BLaER1 treated with 17β-estradiol and CSF1 and Interleukin-3, amounts not matched to agents 10 nM and 100 nM (cell line): ENCODE measurements around the gene TECTA.

Experiments used
- H3K27ac ChIP-seq, 11 experiments: shearing (Covaris generic); formaldehyde crosslinking; 2 replicates each; pipeline ENCODE4 v1.8.1; 2022
- H3K27me3 ChIP-seq, 11 experiments: shearing (Covaris generic); formaldehyde crosslinking; 2 replicates each; pipeline ENCODE4 v1.8.1; 2022
- H3K36me3 ChIP-seq, 11 experiments: shearing (Covaris generic); formaldehyde crosslinking; 2 replicates each; pipeline ENCODE4 v1.8.1; 2022
- H3K4me1 ChIP-seq, 10 experiments: shearing (Covaris generic); formaldehyde crosslinking; 2 replicates each; pipeline ENCODE4 v1.8.1; 2022
- H3K4me2 ChIP-seq, 11 experiments: shearing (Covaris generic); formaldehyde crosslinking; 2 replicates each; pipeline ENCODE4 v1.8.1; 2022
- H3K4me3 ChIP-seq, 10 experiments: shearing (Covaris generic); formaldehyde crosslinking; 2 replicates each; pipeline ENCODE4 v1.8.1; 2022
- H3K9ac ChIP-seq, 11 experiments: shearing (Covaris generic); formaldehyde crosslinking; 2 replicates each; pipeline ENCODE4 v1.8.1; 2022
- H3K9me3 ChIP-seq, 11 experiments: shearing (Covaris generic); formaldehyde crosslinking; replicated peaks in 1 of 11; 2 replicates each; pipeline ENCODE4 v1.8.1; 2022
- H4K20me1 ChIP-seq, 11 experiments: shearing (Covaris generic); formaldehyde crosslinking; 2 replicates each; pipeline ENCODE4 v1.8.1; 2022
- Cebpa-rat ChIP-seq, 11 experiments: shearing (Covaris generic); IDR thresholded peaks; 2 replicates each; pipeline ENCODE4 v1.8.1; 2022

The TECTA gene

DNA sequence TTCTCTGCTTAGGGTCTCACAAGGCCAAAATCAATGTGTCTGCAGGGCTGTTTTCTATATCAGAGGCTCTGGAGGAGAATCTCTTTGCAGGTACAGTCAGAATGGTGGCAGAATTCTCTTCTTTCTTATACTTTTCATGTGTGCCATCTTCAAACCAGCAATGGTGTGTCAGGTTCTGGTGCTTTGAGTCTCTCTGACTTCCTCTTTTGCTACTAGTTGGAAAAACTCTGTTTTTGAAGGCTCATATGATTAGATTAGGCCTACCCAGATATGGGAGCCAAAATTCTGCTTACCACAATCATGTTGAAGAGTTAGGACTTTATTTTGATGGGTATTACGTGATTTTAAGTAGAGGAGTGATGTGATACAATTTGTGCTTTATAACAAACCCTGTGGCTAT is 18.8 kb upstream of the TECTA start:
- Histone ChIP-seq H3K27me3 (no peaks in the 10 kb centered on the region), H3K4me3 (no peak overlapping the region), H3K9ac (no peak overlapping the region), H3K9me3 (no peaks in the 10 kb centered on the region), H3K36me3 (peaks cover 17 to 78% (median 47%) of the 10 kb centered on the region in 11 experiments; a peak in 21 of 22 replicates), H3K4me1 (no peaks in the 10 kb centered on the region), H3K4me2 (no peak overlapping the region), H4K20me1 (peaks cover 0 to 15% (median 3%) of the 10 kb centered on the region in 11 experiments; a peak in 5 of 22 replicates), H3K27ac (no peak overlapping the region)
- no peak for TF ChIP-seq Cebpa-rat (IDR thresholded peaks at IDR 0.05)

- Histone ChIP-seq H3K27me3 (no peaks in the 10 kb centered on the region), H3K4me2 (no peak overlapping the region), H3K27ac (no peak overlapping the region), H3K9ac (no peak overlapping the region), H3K4me3 (no peak overlapping the region), H4K20me1 (peaks cover 0 to 15% (median 3%) of the 10 kb centered on the region in 11 experiments; a peak in 5 of 22 replicates), H3K4me1 (no peaks in the 10 kb centered on the region), H3K9me3 (no peaks in the 10 kb centered on the region), H3K36me3 (peaks cover 21 to 82% (median 52%) of the 10 kb centered on the region in 11 experiments)
- no peak for TF ChIP-seq Cebpa-rat (IDR thresholded peaks at IDR 0.05)
Measured at GRCh38 chr11:121082670-121083069, 18.4 kb upstream of the TECTA start.

GRCh38 chr11:121086866-121087265 is 14.2 kb upstream of the TECTA start:
- Histone ChIP-seq H3K9ac (no peak overlapping the region), H3K9me3 (no peaks in the 10 kb centered on the region), H3K36me3 (peaks cover 25 to 70% (median 41%) of the 10 kb centered on the region in 11 experiments; a peak in 21 of 22 replicates), H3K4me3 (no peak overlapping the region), H3K27me3 (no peaks in the 10 kb centered on the region), H3K4me2 (no peak overlapping the region), H4K20me1 (peaks cover 0 to 15% (median 0%) of the 10 kb centered on the region in 11 experiments; a peak in 4 of 22 replicates), H3K27ac (no peak overlapping the region), H3K4me1 (peaks cover 0 to 20% (median 0%) of the 10 kb centered on the region in 10 experiments; a peak in 6 of 20 replicates)
- TF ChIP-seq Cebpa-rat (IDR thresholded peaks at IDR 0.05): no peak

GRCh38 chr11:121089566-121089965 is 11.5 kb upstream of the TECTA start:
- Histone ChIP-seq H3K4me1 (peaks cover 0 to 27% (median 0%) of the 10 kb centered on the region in 10 experiments; a peak in 6 of 20 replicates), H3K27me3 (no peaks in the 10 kb centered on the region), H3K9ac (no peak overlapping the region), H3K27ac (no peak overlapping the region), H4K20me1 (no peaks in the 10 kb centered on the region), H3K4me3 (no peak overlapping the region), H3K9me3 (no peaks in the 10 kb centered on the region), H3K36me3 (peaks cover 23 to 55% (median 36%) of the 10 kb centered on the region in 11 experiments; a peak in 21 of 22 replicates), H3K4me2 (no peak overlapping the region)
- no peak for TF ChIP-seq Cebpa-rat (IDR thresholded peaks at IDR 0.05)

GRCh38 chr11:121090145-121090721 is 10.8 kb upstream of the TECTA start:
- H3K36me3 ChIP-seq: peaks cover 23 to 48% (median 32%) of the 10 kb centered on the region in 11 experiments; a peak in 21 of 22 replicates
- peaks cover 0 to 27% (median 0%) of the 10 kb centered on the region in 10 experiments; a peak in 6 of 20 replicates for H3K4me1 ChIP-seq
- TF ChIP-seq Cebpa-rat (IDR thresholded peaks at IDR 0.05): no peak
- H3K9me3 ChIP-seq: no peaks in the 10 kb centered on the region
- H3K9ac ChIP-seq: no peak overlapping the region
- no peak overlapping the region for H3K4me3 ChIP-seq
- H3K27ac ChIP-seq: no peak overlapping the region
- peak overlapping the region in 1 of 11 experiments; percentile 68; a peak in 3 of 22 replicates for H3K4me2 ChIP-seq
- H3K27me3 ChIP-seq: no peaks in the 10 kb centered on the region
- no peaks in the 10 kb centered on the region for H4K20me1 ChIP-seq

DNA sequence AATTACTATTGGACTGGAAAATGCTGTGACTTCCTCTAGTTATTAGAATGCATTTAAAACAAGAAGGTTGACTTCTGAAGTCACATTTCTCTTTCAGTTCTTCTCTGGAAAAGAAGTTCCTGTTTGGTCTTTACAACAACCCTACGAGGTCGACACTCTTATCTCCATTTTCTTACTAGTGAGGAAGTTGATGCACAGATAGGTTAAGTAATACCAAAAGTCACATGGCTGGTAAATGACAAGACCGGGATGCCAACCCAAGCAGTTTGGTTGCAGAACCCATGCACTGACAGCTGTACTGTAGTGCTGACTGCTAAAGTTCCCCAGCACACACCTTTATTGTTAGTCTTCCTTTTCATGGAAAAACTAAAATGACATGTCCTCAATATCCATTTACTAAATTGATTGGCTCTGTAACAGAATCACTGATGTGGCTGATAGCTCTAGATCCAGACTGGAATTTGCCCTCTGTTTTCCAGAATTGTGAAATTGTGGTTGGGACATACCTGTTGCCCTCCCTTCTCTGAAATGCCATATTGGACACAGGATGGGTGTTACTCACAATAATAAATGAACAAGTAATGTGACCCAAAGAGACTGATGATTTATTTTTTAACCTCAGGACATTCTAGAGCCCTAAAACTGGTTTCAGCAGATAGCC is 9.4 kb upstream of the TECTA start:
- H3K4me2 ChIP-seq: peak overlapping the region in 3 of 11 experiments; percentile 43 to 73 (median 68); a peak in 6 of 22 replicates
- H3K4me1 ChIP-seq: peaks cover 0 to 27% (median 0%) of the 10 kb centered on the region in 10 experiments; a peak in 6 of 20 replicates
- H3K27ac ChIP-seq: peak overlapping the region in 3 of 11 experiments; percentile 38 to 47 (median 44); a peak in 5 of 22 replicates
- no peaks in the 10 kb centered on the region for H4K20me1 ChIP-seq
- H3K36me3 ChIP-seq: peaks cover 14 to 35% (median 19%) of the 10 kb centered on the region in 11 experiments; a peak in 21 of 22 replicates
- H3K4me3 ChIP-seq: no peak overlapping the region
- no peaks in the 10 kb centered on the region for H3K27me3 ChIP-seq
- H3K9ac ChIP-seq: no peak overlapping the region
- no peaks in the 10 kb centered on the region for H3K9me3 ChIP-seq
- TF ChIP-seq Cebpa-rat (IDR thresholded peaks at IDR 0.05): no peak

GRCh38 chr11:121095561-121095960 is 5.5 kb upstream of the TECTA start:
- Histone ChIP-seq H4K20me1 (no peaks in the 10 kb centered on the region), H3K4me3 (no peak overlapping the region), H3K9me3 (no peaks in the 10 kb centered on the region), H3K4me2 (no peak overlapping the region), H3K36me3 (no peaks in the 10 kb centered on the region), H3K4me1 (peaks cover 0 to 19% (median 0%) of the 10 kb centered on the region in 10 experiments; a peak in 6 of 20 replicates), H3K27me3 (no peaks in the 10 kb centered on the region), H3K27ac (no peak overlapping the region), H3K9ac (no peak overlapping the region)
- TF ChIP-seq Cebpa-rat (IDR thresholded peaks at IDR 0.05): no peak

DNA sequence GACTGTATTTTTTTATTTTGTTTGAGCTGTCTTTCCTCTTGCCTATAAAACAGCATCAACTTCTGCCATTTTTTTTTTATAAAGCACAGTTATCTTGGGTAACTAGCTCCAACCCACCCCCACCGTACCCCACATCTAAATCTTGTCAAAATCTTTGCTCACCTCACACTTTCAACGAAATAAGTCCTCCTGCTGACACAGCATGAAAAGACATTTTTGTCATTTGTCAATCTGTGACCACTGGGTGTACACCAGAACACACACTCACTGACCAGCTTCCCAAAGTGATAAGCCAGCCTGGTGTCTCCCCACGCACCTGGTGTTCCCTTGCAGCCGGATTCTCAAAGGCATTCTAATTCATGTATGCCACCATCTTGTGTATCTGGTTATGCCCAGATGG is 1.7 kb upstream of the TECTA start:
- no peaks in the 10 kb centered on the region for H3K4me1 ChIP-seq
- TF ChIP-seq Cebpa-rat (IDR thresholded peaks at IDR 0.05): no peak
- no peaks in the 10 kb centered on the region for H4K20me1 ChIP-seq
- H3K4me3 ChIP-seq: no peak overlapping the region
- no peak overlapping the region for H3K27ac ChIP-seq
- H3K4me2 ChIP-seq: no peak overlapping the region
- no peaks in the 10 kb centered on the region for H3K27me3 ChIP-seq
- no peaks in the 10 kb centered on the region for H3K9me3 ChIP-seq
- no peak overlapping the region for H3K9ac ChIP-seq
- H3K36me3 ChIP-seq: no peaks in the 10 kb centered on the region

DNA sequence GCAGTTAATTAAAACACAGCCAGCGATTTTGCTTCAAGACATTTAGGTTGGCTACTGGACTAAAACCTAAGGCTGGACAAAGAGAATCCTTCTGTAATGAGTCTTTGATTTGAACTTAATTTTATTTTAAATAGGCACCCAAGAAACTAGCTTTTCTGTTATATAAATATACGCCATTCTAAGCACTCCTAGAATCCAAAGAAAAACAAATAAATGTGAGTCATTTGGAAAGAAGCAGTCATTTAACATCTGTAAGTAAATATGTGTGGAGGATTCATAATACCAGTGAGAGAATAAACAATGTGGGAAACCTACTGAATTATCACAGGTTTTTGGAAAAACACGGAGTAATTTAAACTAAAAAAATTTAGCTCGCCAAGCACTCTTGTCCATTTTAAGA is 1.2 kb upstream of the TECTA start:
- Histone ChIP-seq H3K27ac (no peak overlapping the region), H3K4me2 (no peak overlapping the region)
- no peak for TF ChIP-seq Cebpa-rat (IDR thresholded peaks at IDR 0.05)

More for the DNA sequence above, 1.2 kb upstream of the TECTA start:
- H3K4me3 ChIP-seq: no peak overlapping the region
- no peaks in the 10 kb centered on the region for H3K36me3 ChIP-seq
- H4K20me1 ChIP-seq: no peaks in the 10 kb centered on the region
- no peaks in the 10 kb centered on the region for H3K9me3 ChIP-seq
- H3K4me1 ChIP-seq: no peaks in the 10 kb centered on the region
- H3K27me3 ChIP-seq: no peaks in the 10 kb centered on the region
- H3K9ac ChIP-seq: no peak overlapping the region
